CD14-positive monocyte (primary cell): ENCODE measurements around the gene TTC7B. TPM values are rescaled to one million over a fixed set of nuclear protein-coding genes. Genes with fewer than 3 reads are reported as not detected.

Experiments used
- DNase-seq, 3 donors: peaks; one replicate each; pipeline ENCODE4 v3.0.0-alpha.2; 2011 to 2022
- H2AFZ ChIP-seq: 2 replicates; pipeline ENCODE4 v1.6.0; 2012; ENCODE audit warnings: mild to moderate bottlenecking, low read depth, low read length, inconsistent platforms; ENCODE audit not compliant: insufficient read depth, poor library complexity, severe bottlenecking
- H3K27ac ChIP-seq, 2 donors: 1 replicate in 1 of 2; 2 replicates in 1 of 2; pipeline ENCODE4 v1.5.1; 2012 to 2013; ENCODE audit warnings: low read length in 2 of 2, control low read depth in 1 of 2, inconsistent platforms in 1 of 2, low read depth in 1 of 2, mild to moderate bottlenecking in 1 of 2
- H3K27me3 ChIP-seq, 2 donors: one replicate each; pipeline versions ENCODE4 v1.6.0 to v1.6.1; 2011 to 2013; ENCODE audit warnings: low read length in 2 of 2; ENCODE audit not compliant: control insufficient read depth in 2 of 2, insufficient read depth in 2 of 2
- H3K36me3 ChIP-seq, 2 donors: replicated peaks in 1 of 2; 1 replicate in 1 of 2; 2 replicates in 1 of 2; pipeline versions ENCODE4 v1.5.1 to v1.6.1; 2012 to 2013; ENCODE audit warnings: low read length in 2 of 2, control low read depth in 1 of 2, inconsistent platforms in 1 of 2, mild to moderate bottlenecking in 1 of 2; ENCODE audit not compliant: insufficient read depth in 2 of 2, control insufficient read depth in 1 of 2
- H3K4me1 ChIP-seq, 2 donors: 1 replicate in 1 of 2; 2 replicates in 1 of 2; pipeline versions ENCODE4 v1.5.1 to v1.6.1; 2012 to 2013; ENCODE audit warnings: low read length in 2 of 2, control low read depth in 1 of 2, inconsistent platforms in 1 of 2, mild to moderate bottlenecking in 1 of 2, moderate library complexity in 1 of 2; ENCODE audit not compliant: insufficient read depth in 2 of 2, control insufficient read depth in 1 of 2
- H3K4me2 ChIP-seq: replicated peaks from 2 replicates; pipeline ENCODE3; 2012; ENCODE audit warnings: low read length, moderate library complexity, mild to moderate bottlenecking; ENCODE audit not compliant: poor library complexity, severe bottlenecking; ENCODE audit errors: extremely low read depth
- H3K4me3 ChIP-seq, 3 experiments: fragments of 200-600 bp in 1 of 3; sonication (generic) in 1 of 3; replicated peaks in 1 of 3; 1 replicate in 2 of 3; 2 replicates in 1 of 3; pipeline ENCODE4 v1.5.1; 2011 to 2013; ENCODE audit warnings: low read length in 3 of 3, mild to moderate bottlenecking in 3 of 3, control low read depth in 2 of 3, low read depth in 2 of 3, inconsistent platforms in 1 of 3, moderate library complexity in 1 of 3
- H3K79me2 ChIP-seq: 2 replicates; pipeline ENCODE4 v1.6.0; 2012; ENCODE audit warnings: mild to moderate bottlenecking, control low read depth, inconsistent platforms, low read length, moderate library complexity; ENCODE audit not compliant: insufficient read depth
- H3K9ac ChIP-seq: 2 replicates; pipeline ENCODE4 v1.6.0; 2017; ENCODE audit warnings: low read length, mild to moderate bottlenecking; ENCODE audit not compliant: insufficient read depth, poor library complexity, severe bottlenecking
- H3K9me3 ChIP-seq, 2 donors: replicated peaks in 1 of 2; 1 replicate in 1 of 2; 2 replicates in 1 of 2; pipeline versions ENCODE4 v1.5.1 to v1.6.1; 2012 to 2013; ENCODE audit warnings: low read length in 2 of 2, control low read depth in 1 of 2; ENCODE audit not compliant: control insufficient read depth in 1 of 2, insufficient read depth in 1 of 2
- H4K20me1 ChIP-seq: 2 replicates; pipeline ENCODE4 v1.6.0; 2012; ENCODE audit warnings: mild to moderate bottlenecking, low read length, control low read depth, moderate library complexity; ENCODE audit not compliant: insufficient read depth
- H3K27ac Mint-ChIP-seq, 7 donors: one replicate each; pipeline ENCODE4 v1.8.0; 2020; ENCODE audit warnings: mild to moderate bottlenecking in 7 of 7, mixed read lengths in 7 of 7, moderate library complexity in 6 of 7, inconsistent platforms in 2 of 7
- H3K27me3 Mint-ChIP-seq, 3 donors: one replicate each; pipeline ENCODE4 v1.8.0; 2021 to 2022; ENCODE audit warnings: low read depth in 3 of 3, mild to moderate bottlenecking in 3 of 3, mixed read lengths in 3 of 3, moderate library complexity in 3 of 3, inconsistent platforms in 1 of 3
- H3K36me3 Mint-ChIP-seq, 2 donors: one replicate each; pipeline ENCODE4 v1.8.0; 2020; ENCODE audit warnings: mixed read lengths in 2 of 2, inconsistent platforms in 1 of 2, mild to moderate bottlenecking in 1 of 2
- H3K4me1 Mint-ChIP-seq: one replicate; pipeline ENCODE4 v1.8.0; 2020; ENCODE audit warnings: mild to moderate bottlenecking, mixed read lengths
- H3K4me3 Mint-ChIP-seq, 2 donors: one replicate each; pipeline ENCODE4 v1.8.0; 2020; ENCODE audit warnings: mild to moderate bottlenecking in 2 of 2, mixed read lengths in 2 of 2, moderate library complexity in 1 of 2
- H3K9me3 Mint-ChIP-seq, 7 donors: one replicate each; pipeline ENCODE4 v1.8.0; 2020 to 2022; ENCODE audit warnings: mixed read lengths in 7 of 7, mild to moderate bottlenecking in 6 of 7, moderate library complexity in 6 of 7, inconsistent platforms in 2 of 7
- CTCF ChIP-seq: fragments of 200-600 bp; IDR thresholded peaks from one replicate; pipeline ENCODE4 v1.8.0; 2022; ENCODE audit warnings: antibody characterized with exemption, mild to moderate bottlenecking
- WGBS: methylation state at CpG from one replicate; pipeline ENCODE4 v1.1.5; 2013; ENCODE audit warnings: missing lambda C conversion rate; ENCODE audit not compliant: insufficient coverage; 5-methylcytosine and 5-hydroxymethylcytosine counted together
- intact Hi-C, 2 donors: fragments of 100-400 bp; cut with micrococcal nuclease; formaldehyde crosslinking; loops; one replicate each; pipeline versions ENCODE4 v1.15.0 to v1.15.1; 2023
- polyA plus RNA-seq, 3 donors: library from polyadenylated mRNA; depleted of rRNA in 1 of 3; unstranded in 2 of 3; stranded (reverse) in 1 of 3; fragments of 300-500 nt in 2 of 3; fragments of >200 nt in 1 of 3; fragmentation: Illumina TruSeq in 2 of 3; gene quantifications; 1 replicate in 2 of 3; 2 replicates in 1 of 3; pipeline ENCODE4 v1.2.3, GENCODE V29; 2012 to 2021

TTC7B gene
- polyA plus RNA-seq, 3 donors: 0.87 to 2.6 (median 1.2) TPM

GRCh38 chr14:90475298-90475697 is 340.9 kb downstream of the TTC7B start:
- no CpG with 5 or more reads among the region's 3 CpGs for WGBS
- Histone ChIP-seq H3K9ac (no peak overlapping the region), H3K36me3 (no peaks in the 10 kb centered on the region), H2AFZ (no peak overlapping the region), H3K4me3 (no peak overlapping the region), H4K20me1 (no peaks in the 10 kb centered on the region), H3K79me2 (no peaks in the 10 kb centered on the region), H3K27ac (no peak overlapping the region), H3K4me1 (no peaks in the 10 kb centered on the region), H3K27me3 (no peaks in the 10 kb centered on the region), H3K9me3 (peaks cover 6 to 21% of the 10 kb centered on the region in 2 donors), H3K4me2 (no peak overlapping the region)
- Mint-ChIP-seq H3K4me3 (no peak overlapping the region), H3K36me3 (no peaks in the 10 kb centered on the region), H3K27me3 (peaks cover 3 to 4% (median 3%) of the 10 kb centered on the region in 3 donors), H3K4me1 (no peaks in the 10 kb centered on the region), H3K9me3 (peaks cover 10 to 41% (median 23%) of the 10 kb centered on the region in 7 donors), H3K27ac (no peak overlapping the region)
- DNase-seq: no peak
- no peak for TF ChIP-seq CTCF
- intact Hi-C loops: no loop called here

Other genes starting within 250 kb of the TTC7B start
- gene RPS6KA5, start 244.2 kb upstream of the TTC7B start, polyA plus RNA-seq: 10 to 100 TPM in 1 of 3 donors, 1 to 10 TPM in 2; 4.4 to 10.1 (median 7.9) TPM